ENCODE measurements around the gene GPR146.

Gene GPR146

DNA sequence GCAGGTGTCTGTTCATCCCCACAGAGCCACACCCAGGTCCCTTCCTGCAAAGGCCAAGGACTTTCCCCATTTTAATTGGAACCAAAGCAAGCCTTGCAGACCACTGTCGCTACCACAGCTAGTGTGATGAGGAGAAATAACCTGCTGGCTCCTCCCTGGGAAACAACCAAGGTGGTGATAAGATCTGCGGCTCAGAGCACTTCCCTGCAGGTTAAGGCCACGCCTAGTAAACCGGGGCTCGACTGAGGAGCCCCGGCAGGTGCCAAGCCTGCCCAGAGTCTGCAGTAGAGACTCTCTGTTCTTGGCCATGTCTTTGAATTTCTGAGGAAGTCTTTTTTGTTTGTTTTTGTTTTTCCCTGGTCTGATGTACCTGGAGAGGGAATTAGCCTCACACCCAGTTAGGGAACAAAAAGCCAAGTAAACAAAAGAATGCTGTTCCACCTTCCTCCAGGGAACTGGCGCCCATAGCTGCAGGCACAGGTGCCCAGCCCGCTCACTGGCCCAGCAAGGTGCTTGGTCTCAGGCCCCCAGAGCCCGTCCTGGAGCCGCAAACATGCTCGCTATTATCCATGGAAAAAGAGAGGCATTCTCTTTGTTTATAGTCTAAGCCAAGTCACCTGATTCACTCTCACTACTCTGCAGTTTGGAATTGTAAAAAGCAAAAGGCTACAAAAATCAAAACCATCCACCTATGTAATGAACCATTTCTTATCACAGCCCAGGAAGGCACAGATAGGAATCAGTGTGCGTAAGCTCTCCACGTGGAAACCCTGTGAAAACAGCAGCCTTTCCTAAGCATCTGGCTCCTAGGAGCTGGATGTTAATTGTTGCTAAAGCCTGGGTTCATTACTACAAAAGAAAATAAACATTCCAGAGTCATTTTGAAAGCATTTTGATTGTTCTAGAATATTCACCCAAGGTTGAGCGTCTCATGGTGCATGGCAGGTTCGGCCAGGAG, 2.7 kb downstream of the GPR146 start:
- ATAC-seq = no peak
- TF ChIP-seq TCF4 (CRISPR knock-in tag; IDR thresholded peaks at IDR 0.05; ENCODE audit: borderline replicate concordance) (peak; percentile 59; the same call in 1 of the 2 replicates), GLIS3 (CRISPR knock-in tag; IDR thresholded peaks at IDR 0.05) (no peak), ZFP3 (CRISPR knock-in tag; IDR thresholded peaks at IDR 0.05) (no peak), ISL1 (CRISPR knock-in tag; IDR thresholded peaks at IDR 0.05) (no peak), ZNF565 (CRISPR knock-in tag; conservative IDR thresholded peaks at IDR 0.05; ENCODE audit: low read depth) (no peak), PATZ1 (CRISPR knock-in tag; IDR thresholded peaks at IDR 0.05; ENCODE audit: borderline replicate concordance) (no peak)

- ATAC-seq = no peak
- TF ChIP-seq, protein P1, sequence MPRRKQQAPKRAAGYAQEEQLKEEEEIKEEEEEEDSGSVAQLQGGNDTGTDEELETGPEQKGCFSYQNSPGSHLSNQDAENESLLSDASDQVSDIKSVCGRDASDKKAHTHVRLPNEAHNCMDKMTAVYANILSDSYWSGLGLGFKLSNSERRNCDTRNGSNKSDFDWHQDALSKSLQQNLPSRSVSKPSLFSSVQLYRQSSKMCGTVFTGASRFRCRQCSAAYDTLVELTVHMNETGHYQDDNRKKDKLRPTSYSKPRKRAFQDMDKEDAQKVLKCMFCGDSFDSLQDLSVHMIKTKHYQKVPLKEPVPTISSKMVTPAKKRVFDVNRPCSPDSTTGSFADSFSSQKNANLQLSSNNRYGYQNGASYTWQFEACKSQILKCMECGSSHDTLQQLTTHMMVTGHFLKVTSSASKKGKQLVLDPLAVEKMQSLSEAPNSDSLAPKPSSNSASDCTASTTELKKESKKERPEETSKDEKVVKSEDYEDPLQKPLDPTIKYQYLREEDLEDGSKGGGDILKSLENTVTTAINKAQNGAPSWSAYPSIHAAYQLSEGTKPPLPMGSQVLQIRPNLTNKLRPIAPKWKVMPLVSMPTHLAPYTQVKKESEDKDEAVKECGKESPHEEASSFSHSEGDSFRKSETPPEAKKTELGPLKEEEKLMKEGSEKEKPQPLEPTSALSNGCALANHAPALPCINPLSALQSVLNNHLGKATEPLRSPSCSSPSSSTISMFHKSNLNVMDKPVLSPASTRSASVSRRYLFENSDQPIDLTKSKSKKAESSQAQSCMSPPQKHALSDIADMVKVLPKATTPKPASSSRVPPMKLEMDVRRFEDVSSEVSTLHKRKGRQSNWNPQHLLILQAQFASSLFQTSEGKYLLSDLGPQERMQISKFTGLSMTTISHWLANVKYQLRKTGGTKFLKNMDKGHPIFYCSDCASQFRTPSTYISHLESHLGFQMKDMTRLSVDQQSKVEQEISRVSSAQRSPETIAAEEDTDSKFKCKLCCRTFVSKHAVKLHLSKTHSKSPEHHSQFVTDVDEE (CRISPR knock-in tag; IDR thresholded peaks at IDR 0.05) = no peak
- TF ChIP-seq CSDC2 (CRISPR knock-in tag; IDR thresholded peaks at IDR 0.05) (no peak), ARNTL (CRISPR knock-in tag; IDR thresholded peaks at IDR 0.05; ENCODE audit: borderline replicate concordance, low read depth) (no peak), ZNF8 (CRISPR knock-in tag; IDR thresholded peaks at IDR 0.05) (no peak), ZC3H10 (CRISPR knock-in tag; IDR thresholded peaks at IDR 0.05) (no peak), RARB (CRISPR knock-in tag; IDR thresholded peaks at IDR 0.05) (no peak), SNAI2 (CRISPR knock-in tag; IDR thresholded peaks at IDR 0.05) (no peak), CREB5 (CRISPR knock-in tag; IDR thresholded peaks at IDR 0.05; ENCODE audit: low read depth) (no peak), ZNF565 (CRISPR knock-in tag; conservative IDR thresholded peaks at IDR 0.05; ENCODE audit: low read depth) (no peak), BACH2 (CRISPR knock-in tag; IDR thresholded peaks at IDR 0.05; ENCODE audit: borderline replicate concordance) (no peak), TCF4 (CRISPR knock-in tag; IDR thresholded peaks at IDR 0.05; ENCODE audit: borderline replicate concordance) (no peak), OSR1 (CRISPR knock-in tag; IDR thresholded peaks at IDR 0.05) (no peak), ZFP30 (CRISPR knock-in tag; IDR thresholded peaks at IDR 0.05) (no peak), ZNF70 (CRISPR knock-in tag; IDR thresholded peaks at IDR 0.05) (no peak)
- TF ChIP-seq, protein P2, sequence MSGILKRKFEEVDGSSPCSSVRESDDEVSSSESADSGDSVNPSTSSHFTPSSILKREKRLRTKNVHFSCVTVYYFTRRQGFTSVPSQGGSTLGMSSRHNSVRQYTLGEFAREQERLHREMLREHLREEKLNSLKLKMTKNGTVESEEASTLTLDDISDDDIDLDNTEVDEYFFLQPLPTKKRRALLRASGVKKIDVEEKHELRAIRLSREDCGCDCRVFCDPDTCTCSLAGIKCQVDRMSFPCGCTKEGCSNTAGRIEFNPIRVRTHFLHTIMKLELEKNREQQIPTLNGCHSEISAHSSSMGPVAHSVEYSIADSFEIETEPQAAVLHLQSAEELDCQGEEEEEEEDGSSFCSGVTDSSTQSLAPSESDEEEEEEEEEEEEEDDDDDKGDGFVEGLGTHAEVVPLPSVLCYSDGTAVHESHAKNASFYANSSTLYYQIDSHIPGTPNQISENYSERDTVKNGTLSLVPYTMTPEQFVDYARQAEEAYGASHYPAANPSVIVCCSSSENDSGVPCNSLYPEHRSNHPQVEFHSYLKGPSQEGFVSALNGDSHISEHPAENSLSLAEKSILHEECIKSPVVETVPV (CRISPR knock-in tag; IDR thresholded peaks at IDR 0.05) = no peak
Measured at GRCh38 chr7:1049006-1049741, 4.8 kb downstream of the GPR146 start.

- TF ChIP-seq OSR1 (CRISPR knock-in tag; IDR thresholded peaks at IDR 0.05) (no peak), ZFP3 (CRISPR knock-in tag; IDR thresholded peaks at IDR 0.05) (no peak), ZNF565 (CRISPR knock-in tag; conservative IDR thresholded peaks at IDR 0.05; ENCODE audit: low read depth) (no peak), CREB5 (CRISPR knock-in tag; IDR thresholded peaks at IDR 0.05; ENCODE audit: low read depth) (no peak), PPARA (CRISPR knock-in tag; IDR thresholded peaks at IDR 0.05; ENCODE audit: borderline replicate concordance) (no peak), ZNF70 (CRISPR knock-in tag; IDR thresholded peaks at IDR 0.05) (no peak), CSDC2 (CRISPR knock-in tag; IDR thresholded peaks at IDR 0.05) (no peak), PATZ1 (CRISPR knock-in tag; IDR thresholded peaks at IDR 0.05; ENCODE audit: borderline replicate concordance) (no peak), GLIS3 (CRISPR knock-in tag; IDR thresholded peaks at IDR 0.05) (no peak)
- TF ChIP-seq, protein P1 (CRISPR knock-in tag; IDR thresholded peaks at IDR 0.05) = no peak
Measured at GRCh38 chr7:1049801-1050200, 5.5 kb downstream of the GPR146 start.

More at GRCh38 chr7:1049801-1050200, 5.5 kb downstream of the GPR146 start:
- ATAC-seq = no peak
